Stimulated activated CD4-positive, alpha-beta T cell treated with anti-CD3 and anti-CD28 coated beads, Interleukin-4, amount 100 ng/mL, for 48 hours (primary cell): ENCODE measurements around the gene DHX57.
"Not testable (repeated sequence)": the region's sequence is repeated elsewhere in the genome, so short reads cannot be mapped to it uniquely, and the experiment has no call there.

Experiments used
- DNase-seq, 2 donors: peaks; one replicate each; pipeline ENCODE4 v3.0.0-alpha.2; 2020; ENCODE audit warnings: low read depth in 2 of 2

The DHX57 gene

DNA sequence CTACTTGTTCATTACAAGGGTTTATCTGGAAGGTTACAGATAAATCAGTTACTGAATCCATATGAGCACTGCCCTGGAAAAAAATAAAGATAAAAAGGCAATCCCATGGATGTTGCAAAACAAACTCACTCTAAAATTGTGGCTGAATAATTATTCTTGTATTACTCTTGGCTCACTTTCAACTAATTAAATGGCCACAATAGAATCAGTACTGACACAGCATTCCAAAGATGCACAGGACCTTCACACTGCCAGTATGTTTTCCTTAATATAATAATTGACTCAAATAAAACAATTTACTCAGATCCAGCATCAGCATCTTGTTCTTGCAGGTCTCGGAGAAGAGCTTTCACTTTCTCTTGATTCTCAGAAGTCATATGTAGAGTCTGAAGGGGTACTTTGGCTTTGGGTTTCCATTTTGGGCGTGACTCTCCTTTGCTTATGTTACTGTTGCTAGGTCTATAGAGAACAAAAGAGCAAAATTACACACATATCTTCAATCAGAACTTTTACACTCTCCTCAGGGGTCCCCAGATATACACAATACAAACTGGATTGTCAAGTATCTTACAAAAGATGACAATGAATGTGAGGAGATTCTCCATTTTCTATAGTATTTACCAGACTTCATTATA, 12.6 kb downstream of the DHX57 start:
- DNase-seq = no peak

DNA sequence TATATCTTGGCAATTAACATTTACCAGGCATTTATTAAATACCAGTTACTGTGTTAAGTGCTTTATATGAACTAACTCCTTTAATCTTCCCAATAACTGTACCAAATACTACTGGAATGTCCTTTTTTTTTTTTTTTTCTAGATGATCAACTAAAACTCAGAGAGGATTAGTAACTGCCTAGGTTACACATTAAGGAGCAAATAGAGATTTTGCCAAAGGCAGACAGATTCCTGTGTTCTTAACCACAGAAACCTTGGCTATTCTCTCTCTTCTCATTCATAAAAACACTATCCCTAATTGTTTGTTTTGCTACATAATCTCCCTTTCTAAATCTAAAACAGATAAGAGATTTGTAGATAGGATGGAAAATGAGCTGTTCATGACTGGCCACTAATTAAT, 13.3 kb downstream of the DHX57 start:
- DNase-seq = no peak

DNA sequence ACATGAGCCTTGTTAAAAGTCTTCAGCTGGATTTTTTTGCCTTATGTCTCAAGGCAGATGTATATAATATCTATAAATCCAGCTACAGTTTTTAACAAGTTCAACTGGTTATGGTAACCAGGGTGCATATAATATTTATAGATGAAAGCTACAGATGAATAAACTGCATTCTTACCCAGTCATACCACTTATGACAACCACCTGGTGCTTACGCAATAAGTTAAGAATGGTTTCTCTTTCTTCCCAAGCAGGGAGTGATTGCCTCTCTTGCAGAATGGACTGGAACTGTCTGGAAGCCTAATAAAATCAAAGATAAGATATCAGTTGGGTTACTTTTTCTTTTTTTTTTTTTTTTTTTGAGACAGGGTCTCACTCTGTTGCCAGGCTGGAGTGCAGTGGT, 19.6 kb downstream of the DHX57 start:
- DNase-seq = no peak

DNA sequence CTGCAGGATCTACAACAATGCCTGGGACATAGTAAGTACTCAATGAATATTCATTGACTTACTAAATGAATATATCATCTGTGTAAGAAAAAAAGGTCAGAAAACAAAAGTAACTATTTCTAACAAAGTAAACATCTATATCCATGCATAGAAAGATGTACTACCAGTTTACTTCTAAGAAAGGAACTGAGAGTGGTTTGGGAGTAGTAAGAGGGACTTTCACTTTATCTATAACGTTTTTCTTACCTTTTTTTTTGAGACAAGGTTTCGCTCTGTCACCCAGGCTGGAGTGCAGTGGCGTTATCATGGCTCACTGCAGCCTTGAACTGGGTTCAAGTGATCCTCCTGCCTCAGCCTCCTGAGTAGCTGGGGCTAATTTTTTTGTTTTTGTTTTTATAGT, 25.7 kb downstream of the DHX57 start:
- no peak for DNase-seq

DNA sequence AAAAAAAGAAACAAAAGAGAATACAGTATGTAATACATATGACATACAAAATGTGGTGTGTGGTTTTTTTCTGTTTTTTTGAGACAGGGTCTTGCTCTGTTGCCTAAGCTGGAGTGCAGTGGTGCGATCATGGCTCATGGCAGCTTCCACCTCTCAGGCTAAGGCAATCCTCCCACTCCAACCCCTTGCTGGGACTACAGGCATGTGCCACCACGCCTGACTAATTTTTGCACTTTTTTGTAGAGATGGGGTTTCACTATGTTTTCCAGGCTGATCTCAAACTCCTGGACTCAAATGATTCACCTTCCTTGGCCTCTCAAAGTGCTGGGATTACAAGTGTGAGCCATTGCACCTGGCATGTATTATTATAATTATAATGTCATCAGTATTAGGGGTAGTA, 38.9 kb downstream of the DHX57 start:
- no peak for DNase-seq

DNA sequence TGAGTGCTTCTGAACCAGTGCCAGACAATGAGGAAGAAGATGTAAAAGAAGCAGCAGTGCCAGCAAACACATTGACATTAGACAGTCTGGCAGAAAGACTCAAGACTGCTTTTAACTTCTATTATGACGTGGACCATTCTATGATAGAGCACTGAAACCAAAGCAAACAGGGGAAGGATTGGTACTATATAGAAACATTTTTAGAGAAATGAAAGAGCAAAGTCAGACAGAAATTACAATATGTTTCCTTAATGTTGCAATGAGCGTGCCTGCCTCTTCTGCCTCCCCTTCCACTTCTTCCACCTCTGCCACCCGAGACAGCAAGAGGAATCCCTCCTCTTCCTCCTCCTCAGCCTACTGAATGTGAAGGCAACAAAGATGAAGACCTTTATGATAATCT, 39.7 kb downstream of the DHX57 start:
- DNase-seq = no peak

DNA sequence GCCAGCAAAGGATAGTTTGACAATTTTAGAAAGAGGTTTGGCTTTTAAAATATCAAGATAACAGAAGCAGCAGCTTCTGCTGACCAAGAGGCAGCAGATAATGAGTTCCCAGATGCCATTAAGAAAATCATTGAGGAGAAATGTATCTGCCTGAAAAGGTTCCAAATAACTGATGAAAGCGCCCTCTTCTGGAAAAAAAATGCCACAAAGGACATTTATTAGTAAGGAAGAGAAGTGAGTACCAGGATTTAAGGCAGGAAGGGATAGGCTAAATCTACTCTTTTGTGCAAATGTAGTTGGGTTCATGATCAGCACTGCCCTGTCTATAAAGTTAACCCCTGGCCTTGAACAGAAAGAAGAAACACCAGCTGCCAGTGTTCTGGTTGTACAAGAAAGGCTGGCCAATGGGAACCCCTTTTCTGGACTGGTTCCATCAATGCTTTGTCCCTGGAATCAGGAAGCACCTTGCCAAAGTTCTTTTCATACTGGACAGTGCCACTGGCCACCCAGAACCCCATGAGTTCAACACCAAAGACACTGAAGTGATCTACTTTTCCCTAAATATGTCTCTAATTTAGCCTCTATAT, 40.6 kb downstream of the DHX57 start:
- DNase-seq = no peak

DNA sequence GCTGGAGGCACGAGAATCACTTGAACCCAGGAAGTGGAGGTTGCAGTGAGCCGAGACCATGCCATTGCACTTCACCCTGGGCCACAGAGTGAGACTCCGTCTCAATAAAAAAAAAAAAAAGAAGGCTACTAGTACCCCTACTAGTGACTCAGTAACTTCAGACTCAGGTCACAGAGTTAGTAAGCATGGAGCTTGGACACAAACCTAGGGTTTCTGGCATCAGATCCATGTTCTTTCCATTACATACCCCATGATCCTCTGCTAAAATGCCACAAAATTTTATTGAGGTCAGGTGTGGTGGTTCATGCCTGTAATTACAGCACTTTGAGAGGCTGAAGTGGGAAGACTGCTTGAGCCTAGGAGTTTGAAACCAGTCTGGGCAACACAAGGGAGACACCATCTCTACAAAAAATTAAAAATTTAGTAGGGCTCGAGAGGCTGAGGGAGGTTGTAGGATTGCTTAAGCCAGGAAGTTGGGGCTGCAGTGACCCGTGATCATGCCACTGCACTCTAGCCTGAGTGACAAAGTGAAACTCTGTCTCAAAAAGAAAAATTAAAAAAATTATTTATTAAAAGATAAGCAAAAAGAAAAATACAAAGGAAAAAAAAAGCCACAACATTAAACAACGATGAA, 45.1 kb downstream of the DHX57 start:
- DNase-seq = no peak

DNA sequence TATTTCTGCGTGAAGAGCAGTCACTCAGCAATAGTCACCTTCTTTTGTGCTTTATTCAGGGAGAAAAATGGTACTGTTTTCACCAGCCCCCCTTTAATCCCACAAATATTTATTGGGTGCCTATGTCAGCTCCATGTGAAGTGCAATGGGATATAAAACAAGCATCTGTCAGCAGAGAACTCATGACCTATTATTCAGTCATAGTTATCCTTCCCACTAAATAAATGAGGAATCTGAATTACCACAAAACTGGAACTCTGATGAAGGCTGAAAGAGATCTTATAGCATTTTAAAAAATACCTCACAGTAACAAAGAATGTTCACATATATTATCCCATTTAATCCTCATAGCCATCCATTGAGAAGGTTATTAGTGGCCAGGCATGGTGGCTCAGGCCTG, 45.8 kb downstream of the DHX57 start:
- no peak for DNase-seq

DNA sequence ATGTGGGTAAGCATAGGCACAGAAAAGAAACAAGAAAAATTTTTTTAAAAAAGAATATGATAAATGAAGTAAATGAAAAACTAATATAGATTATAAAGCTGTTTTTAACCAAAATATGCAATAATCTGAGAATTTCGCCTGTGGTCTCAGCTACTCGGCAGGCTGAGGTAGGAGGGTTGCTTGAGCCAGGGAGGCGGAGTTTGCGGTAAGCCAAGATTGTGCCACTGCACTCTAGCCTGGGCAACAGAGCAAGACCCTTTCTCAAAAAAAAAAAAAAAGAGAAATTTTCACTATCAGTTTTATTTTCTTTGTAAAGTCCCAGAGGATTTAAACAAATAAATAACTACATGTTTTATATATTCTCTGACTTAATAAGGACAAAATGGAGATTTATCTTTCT, 47.3 kb downstream of the DHX57 start:
- no peak for DNase-seq

DNA sequence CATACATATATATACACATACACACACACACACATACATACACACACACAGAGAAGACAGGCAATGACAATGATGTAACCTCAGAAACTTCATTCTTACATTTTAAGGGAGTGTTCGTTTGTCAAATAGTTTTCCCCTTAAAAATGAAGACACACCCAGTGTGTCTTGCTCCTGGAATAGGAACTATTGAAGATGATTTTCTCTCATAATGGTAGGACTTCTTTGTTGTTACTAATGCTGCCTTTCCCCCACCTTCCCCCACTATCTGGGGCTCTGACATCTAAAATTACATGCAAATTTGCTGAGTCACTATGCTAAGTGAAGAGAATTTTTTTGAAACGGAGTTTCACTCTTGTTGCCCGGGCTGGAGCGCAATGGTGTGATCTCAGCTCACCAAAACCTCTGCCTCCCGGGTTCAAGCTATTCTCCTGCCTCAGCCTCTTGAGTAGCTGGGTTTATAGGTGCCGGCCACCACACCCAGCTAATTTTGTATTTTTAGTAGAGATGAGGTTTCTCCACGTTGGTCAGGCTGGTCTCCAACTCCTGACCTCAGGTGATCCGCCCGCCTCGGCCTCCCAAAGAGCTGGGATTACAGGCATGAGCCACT, 48.1 kb downstream of the DHX57 start:
- DNase-seq = not testable (repeated sequence)

DNA sequence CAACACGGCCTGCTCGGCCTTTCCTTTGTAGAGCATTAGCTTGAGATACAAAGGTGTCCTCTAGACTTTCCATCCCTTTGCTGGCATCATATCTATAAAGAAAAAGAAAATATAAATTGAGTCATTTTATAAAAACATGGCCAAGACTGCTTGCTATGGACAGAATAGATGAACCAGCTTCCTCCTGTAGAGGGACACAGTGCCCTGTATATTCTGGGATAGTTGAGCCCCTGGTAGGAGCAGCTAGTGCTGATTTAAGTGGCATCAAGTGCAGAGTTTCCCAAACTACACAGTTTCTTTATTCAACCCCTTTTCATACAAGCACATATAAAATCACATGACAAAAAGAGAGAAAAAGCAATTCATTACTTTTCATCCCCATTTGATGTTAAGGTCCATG, 49.8 kb downstream of the DHX57 start:
- no peak for DNase-seq

DNA sequence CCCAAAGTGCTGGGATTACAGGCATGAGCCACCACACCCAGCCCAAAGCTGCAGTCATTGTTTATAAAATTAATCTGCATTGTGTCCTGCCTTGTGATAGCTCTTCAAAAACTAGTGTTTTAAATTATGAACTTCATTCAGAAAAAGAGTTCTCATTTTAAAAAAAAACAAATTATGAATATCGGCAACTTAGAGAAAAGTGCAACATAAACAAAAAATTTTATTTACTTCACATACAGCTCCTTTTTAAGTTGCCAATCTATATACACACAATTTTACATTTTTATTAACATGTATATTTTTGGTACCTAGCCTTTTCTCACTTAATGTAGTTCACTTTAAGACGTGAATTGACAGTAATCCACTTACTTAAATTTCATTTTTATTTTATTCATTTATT, 50.8 kb downstream of the DHX57 start:
- no peak for DNase-seq

DNA sequence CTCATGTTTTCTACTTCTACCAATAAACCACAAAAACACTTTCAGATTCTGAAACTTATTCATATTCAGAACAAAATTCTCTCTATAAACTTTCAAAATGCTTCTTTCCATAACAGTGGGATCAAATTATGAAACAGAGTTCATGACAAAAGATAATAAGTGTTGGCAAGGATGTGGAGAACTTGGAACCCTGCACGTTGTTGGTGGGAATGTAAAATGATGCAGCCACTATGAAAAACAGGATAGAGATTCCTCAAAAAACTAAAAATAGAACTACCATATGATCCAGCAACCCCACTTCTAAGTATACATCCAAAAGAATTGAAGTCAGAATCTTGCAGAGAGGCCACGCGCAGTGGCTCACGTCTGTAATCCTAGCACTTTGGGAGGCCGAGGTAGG, 52.3 kb downstream of the DHX57 start:
- DNase-seq = no peak

DNA sequence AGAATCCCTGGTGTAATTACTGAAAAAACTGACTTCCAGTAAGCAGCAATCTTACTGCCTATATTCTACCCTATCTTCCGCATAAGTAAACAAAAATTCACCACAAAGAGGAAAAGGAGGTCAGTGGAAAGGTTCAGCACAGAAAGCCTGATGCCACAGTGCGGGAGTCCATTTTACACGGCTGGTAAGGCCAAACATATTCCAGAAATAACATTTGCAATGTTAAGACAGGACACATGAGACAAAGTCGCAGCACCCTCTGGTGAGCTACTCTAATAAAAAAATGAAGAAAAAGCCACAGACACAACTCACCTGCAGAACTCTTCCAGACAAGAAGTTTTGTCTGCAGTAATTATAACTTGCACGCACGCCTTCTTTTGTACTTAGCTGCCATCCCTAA, 57.2 kb downstream of the DHX57 start:
- DNase-seq = no peak

DNA sequence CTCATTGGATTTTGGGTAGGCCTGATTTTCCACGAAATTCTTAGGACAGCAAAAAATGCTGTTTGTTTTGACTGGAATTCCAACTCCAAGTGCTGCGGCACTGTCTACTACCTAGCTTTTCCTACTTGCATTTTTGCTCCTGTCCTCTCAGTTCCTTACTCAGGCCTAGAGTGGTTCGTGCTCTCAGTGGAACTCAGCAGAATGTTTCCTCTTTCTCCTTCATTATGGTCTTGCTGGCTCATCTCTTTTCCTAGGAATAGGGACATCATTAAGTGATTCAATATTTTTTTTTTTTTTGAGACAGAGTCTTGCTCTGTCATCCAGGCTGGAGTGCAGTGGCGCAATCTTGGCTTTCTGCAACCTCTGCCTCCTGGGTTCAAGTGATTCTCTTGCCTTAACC, 59.8 kb downstream of the DHX57 start:
- DNase-seq = no peak

DNA sequence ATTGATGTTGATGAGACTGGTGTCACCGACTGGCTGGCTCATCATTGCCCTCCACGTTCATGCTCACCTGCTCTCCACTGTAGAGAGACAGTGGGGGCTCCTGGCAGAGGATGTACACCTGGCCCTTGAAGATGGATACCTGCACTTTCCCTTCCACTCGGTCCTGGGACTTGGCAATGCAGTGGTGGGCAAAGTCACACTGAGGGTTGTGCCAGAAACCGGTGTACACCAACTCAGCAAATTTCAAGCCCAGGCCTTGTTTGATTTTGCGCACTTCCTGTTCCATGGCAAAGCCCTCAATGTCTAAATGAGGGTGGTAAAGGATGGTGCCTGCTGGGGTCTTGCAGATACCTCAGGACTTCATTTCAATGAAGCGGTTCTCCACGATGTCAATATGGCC, 65.2 kb downstream of the DHX57 start:
- no peak for DNase-seq

DNA sequence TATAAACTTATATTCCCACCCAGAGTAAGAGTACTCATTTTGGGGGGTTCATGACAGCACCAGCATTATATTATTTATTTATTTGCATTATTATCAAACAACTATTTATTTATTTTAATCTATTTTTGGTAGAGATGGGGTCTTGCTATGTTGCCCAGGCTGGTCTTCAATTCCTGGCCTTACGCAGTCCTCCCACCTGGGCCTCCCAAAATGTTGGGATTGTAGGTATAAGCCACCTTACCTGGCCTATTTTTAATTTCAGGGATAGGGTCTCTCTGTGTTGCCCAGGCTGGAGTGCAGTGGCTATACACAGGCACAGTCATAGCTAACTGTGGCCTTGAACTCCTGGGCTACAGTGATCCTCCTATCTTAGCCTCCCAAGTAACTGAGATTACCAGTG, 67.1 kb downstream of the DHX57 start:
- no peak for DNase-seq

DNA sequence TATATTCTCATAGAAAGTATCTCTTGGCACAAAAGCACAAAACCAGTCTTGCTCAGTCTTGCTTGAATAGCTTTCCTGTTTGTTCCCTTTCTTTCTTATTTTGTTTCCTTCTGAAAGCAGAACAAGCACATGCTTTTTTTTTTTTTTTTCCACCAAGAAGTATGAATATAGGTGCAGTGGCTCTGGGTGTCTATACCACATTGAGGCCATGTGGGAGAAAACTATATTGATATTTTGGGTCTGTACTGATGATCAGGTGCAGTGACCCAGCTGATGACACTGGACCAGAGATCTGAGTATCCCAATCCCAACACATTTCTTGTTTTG, 69.0 kb downstream of the DHX57 start:
- no peak for DNase-seq

DNA sequence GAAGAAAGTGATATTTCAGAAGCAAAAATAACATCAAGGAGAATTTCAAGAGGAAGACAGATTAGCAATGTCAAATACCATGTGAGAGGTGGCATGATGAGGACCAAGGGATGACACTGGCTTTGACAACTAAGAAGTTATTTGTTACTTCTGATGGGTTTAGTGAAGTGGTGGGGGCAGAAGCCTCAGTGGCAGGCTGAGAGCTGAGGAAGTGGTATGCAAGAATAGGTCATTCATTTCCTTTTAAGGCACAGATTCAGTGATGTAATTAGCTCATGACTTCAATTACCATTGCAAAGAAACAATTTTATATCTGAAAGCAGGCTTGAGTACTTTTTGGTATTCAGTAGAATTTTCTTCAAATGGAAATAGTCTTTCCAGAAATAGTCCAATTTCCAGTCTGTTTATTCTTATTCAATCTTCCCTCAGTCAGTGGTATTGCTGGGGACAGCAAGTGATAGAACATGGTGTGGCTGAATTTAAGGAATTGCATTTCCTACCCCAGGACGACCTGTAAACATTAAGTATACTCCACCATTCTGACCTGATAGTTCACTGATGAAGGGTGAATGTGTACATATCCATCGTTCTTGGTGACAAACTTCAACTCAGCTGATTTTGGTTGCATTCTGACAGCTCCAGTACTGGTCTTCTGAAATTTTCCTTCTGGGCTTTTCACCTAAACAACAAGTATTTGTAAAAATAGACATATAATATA, 69.6 kb downstream of the DHX57 start:
- DNase-seq = no peak

DNA sequence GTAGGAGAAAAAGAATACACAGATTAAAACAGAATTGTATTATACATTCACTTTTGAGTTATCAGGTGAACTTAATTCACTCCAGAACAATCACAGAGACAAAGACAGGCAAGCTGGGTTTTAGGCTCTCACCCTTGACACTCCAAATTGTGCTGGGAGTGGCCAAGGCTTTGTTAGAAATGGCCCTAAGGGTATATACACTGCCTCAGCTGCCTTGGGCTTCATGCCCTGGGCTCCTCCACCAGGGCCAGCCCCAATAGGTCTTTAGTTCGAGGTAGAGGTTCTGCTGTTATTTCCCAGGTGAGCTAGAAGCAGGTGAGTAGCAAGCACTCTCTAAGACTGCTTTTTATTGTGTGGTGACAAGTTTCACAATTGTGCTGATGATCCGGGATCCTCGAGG, 77.8 kb downstream of the DHX57 start:
- no peak for DNase-seq

DNA sequence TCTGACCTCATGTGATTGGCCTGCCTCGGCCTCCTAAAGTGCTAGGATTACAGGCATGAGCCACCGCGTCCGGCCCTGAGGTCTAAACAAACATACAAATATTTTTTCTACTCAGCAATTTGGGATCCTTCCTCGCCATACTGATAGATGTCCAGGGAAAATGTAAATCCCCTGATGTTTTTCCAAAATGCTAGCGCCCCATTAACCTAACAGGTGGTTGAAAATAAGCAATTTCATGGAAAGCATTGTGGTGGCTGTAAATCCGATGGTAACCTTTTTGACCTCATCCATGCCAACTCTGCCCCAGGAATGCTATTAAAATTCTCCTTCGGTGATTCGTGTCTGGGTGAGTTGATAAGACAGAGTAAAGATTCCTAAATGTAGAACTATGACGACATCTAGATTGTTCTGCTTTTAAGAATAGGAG, 78.5 kb downstream of the DHX57 start:
- DNase-seq = no peak

DNA sequence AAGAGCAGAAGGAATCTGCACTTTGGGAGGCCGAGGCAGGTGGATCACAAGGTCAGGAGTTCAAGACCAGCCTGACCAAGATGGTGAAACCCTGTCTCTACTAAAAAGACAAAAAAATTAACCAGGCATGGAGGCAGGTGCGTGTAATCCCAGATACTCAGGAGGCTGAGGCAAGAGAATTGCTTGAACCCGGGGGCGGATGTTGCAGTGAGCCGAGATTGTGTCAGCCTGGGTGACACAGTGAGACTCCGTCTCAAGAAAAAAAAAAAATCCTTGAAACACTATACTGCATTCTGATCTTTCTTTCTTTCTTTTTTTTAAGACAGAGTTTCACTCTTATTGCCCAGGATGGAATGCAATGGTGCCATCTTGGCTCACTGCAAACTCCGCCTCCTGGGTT, 80.7 kb downstream of the DHX57 start:
- not testable (repeated sequence) for DNase-seq
